Activated T-helper 1 cell treated with anti-CD3 and anti-CD28 coated beads, Interleukin-2, amount 50 U/mL, for 16 hours (primary cell): Measurements from ENCODE around the gene PMS1.
"Not testable (repeated sequence)": the region's sequence is repeated elsewhere in the genome, so short reads cannot be mapped to it uniquely, and the experiment has no call there.

ENCODE experiments used
- DNase-seq, 2 donors: peaks; one replicate each; pipeline ENCODE4 v3.0.0-alpha.2; 2020; ENCODE audit warnings: low read depth in 1 of 2, low spot score in 1 of 2

Gene PMS1

DNA sequence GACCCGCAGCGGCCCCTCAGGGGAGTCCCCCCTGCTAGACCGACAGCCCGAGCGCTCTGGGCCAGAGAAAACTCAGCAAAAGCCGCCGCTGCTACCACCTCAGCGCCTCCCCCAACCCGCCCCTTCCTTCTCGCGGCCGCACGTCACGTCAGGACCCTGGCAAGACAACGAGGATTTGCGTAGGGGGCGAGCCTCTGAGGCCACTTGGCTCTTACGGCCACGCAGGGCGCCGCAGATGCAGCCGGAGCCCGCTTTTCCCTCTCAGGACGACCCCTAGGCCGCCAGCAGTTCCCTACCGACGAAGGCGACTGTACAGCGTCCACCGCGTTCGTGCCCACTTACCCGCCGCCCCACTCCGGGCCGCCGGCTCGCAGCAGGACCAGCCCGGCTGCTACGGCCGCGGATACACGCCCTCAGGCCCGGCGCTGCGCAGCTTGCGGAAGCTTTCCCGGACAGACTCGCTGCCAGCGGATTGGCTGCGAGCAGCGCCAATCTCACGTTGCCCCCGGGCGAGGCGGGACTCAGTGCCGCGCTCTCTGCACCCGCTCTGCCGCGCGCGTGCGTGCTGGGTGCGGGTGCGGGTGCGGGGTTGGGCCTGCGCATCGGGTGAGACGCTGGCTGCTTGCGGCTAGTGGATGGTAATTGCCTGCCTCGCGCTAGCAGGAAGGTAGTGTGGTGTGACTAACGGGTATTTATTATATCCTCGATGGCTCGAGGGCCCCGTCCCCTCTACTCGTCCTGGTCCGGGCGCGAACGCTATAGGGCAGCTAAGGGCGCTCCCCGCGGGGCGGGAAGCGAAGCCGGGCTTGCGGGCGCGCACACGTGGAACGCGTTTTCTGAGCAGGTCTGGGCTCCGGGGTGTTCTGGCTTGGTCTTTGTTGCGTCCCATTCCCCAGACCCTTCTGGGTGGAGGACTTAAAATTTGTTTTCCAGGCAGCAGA is at the start of gene PMS1, which contains the start of gene ORMDL1:
TSS of gene PMS1 (plus strand) at position 524 of the 941 bp plus-strand sequence. CDS start 7,360 bp downstream, outside the sequence.
TSS of gene ORMDL1 (minus strand) at position 413 of the 941 bp plus-strand sequence. CDS start 1,744 bp downstream, outside the sequence.
- DNase-seq = peak; percentile 86 to 90

DNA sequence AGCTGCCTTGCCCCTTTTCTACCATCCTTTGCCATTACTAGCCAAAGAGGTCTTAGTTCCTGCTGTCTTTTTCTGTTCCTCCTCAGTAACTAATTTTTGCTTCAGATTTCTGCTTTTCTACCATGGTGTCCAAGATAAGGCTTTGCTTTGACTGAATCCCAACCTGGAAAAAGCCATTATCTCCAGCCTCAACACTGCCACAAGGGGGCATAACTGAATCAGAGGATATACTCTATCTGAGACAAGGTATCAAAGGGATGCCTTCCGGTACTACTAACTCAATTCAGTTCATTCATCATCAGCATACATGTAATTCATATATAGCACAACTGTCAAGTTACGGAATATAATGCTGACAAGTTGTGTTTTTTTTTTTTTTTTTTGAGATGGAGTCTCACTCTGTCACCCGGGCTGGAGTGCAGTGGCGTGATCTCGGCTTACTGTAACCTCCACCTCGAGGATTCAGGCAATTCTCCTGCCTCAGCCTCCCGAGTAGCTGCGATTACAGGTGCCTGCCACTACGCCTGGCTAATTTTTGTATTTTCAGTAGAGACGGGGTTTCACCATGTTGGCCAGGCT is 33.1 kb upstream of the PMS1 start:
- no peak for DNase-seq

- DNase-seq = no peak
Observed at GRCh38 chr2:189756311-189756952, 27.8 kb upstream of the PMS1 start.

- not testable (repeated sequence) for DNase-seq
Observed at GRCh38 chr2:189760154-189760553, 24.1 kb upstream of the PMS1 start.

DNA sequence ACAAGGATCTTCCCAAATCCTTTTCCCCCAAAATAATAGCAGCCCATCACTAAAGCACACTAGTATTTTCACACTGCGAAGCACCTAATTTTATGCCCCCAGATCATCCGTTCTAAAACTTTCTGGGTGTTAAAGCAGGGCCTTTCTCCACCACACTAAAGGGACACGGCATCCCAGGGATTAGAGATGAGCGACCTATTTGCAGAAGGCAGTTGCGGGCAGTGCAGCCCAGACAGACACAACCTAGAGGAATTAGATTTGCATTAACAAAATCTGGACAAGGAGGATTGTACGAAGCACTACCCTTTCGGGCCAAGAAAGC is 22.1 kb upstream of the PMS1 start:
- DNase-seq = no peak

DNA sequence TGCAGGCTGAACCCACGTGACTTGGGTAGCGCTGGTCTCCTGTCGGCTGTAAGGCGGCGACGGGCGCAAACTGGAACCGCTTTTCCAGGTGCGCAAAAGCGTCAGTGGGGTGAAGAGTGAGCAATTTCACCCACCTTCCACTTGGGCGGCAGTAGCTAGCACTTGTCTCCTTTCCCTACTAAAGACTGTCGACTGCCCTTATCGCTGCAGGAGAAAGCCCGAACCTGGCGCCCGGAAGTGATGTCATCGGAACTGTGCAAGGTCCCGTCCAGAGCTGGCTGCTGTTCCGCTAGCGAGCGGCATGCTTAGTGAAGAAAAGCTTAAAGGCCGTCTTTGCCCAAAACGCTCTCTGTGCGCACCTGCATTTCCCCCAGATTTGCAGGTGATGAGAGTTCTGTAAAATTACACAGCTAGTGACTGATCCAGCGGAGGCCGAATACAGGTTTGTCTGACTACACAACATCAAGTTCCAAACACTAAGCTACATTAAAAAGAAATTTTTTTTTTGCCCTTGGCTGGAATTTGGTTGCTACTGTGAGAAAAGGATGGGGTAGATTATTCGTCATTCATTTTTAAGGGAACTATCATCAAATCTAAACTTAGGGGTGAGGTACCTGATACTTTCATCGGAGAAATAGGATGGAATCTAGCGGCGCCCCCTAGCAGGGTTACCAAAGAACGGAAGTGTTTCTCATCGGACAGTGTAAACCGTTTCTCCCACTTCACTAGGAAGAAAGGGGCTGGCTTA is 21.5 kb upstream of the PMS1 start, which contains the start of gene OSGEPL1:
TSS of gene OSGEPL1 (minus strand) at position 242 of the 748 bp plus-strand sequence. CDS start 1,152 bp downstream, outside the sequence.
- DNase-seq = peak; percentile 80 to 81

DNA sequence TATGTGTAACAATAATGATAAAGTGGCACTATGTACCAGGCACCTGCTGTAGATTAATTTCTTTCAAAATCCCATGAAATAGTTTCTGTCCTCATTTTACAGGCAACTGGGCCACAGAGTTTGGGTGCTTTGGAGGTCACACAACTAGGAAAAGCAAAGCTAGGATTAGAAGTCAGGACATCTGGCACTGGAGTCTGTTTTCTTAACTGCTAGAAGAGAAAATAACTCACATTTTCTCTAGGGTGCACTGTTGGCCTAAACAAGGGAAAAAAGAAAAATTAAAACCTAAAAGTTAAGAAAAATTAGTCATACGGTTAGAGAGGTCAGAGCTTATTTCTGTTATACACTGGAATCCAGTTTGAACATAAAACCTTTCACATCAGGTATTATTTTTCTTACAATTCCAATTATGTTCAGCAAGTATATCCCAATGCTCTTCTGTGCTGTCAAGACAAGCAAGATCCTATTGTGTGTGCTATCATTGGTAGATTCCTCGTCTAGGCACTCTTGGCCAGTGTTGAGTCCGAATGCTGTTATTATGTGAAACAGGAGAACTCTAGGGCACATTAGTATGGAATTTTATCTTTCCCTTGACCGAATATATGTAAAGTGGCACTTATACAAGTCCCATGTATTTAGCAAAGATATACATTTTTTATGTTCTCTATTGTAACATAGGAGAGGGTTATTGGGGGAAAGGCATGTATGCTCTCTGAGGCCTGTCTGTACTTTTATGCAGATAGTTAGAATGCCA is 20.2 kb upstream of the PMS1 start:
- DNase-seq = no peak

DNA sequence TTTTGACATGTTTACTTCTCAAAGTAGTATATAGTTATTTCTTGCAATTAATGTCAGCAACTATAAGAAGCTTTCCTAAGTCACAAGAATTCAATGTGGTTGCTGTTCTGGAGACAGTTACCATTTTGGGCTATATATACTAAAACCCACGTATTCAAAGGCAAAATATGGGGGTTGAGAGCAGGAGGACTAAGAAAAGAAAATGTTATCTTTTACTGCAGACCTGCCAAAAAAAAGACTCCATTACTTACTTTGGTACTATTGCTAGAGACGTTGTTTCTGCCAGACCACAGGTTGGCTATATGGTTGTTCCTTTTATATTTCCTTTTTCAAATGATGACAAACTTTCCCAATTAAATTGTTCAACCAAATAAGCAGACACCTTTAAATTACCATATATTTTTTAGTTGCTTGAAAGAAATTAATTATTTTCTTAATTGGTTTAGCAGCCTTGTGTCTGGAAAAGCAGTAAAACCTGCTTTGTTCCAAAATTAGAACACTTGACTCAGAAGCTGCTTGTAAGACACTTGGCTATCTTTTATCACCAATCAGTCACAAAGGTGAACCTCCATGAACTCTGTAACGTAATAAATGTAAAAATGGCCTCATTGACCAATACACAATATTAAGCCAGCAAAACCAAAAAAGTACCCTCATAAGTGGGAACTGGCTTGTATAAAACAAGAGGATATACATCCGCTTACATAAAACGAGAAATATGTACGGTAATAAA is 13.5 kb upstream of the PMS1 start:
- no peak for DNase-seq

GRCh38 chr2:189772212-189772611 is 12.0 kb upstream of the PMS1 start:
- DNase-seq = no peak

GRCh38 chr2:189782221-189782671 is 2.0 kb upstream of the PMS1 start:
- DNase-seq = no peak

- DNase-seq = no peak
Observed at GRCh38 chr2:189783451-189783926, 761 bp upstream of the PMS1 start.

GRCh38 chr2:189791338-189792042 is 7.2 kb downstream of the PMS1 start:
- DNase-seq = no peak

GRCh38 chr2:189794310-189794709 is 10.1 kb downstream of the PMS1 start:
- no peak for DNase-seq

DNA sequence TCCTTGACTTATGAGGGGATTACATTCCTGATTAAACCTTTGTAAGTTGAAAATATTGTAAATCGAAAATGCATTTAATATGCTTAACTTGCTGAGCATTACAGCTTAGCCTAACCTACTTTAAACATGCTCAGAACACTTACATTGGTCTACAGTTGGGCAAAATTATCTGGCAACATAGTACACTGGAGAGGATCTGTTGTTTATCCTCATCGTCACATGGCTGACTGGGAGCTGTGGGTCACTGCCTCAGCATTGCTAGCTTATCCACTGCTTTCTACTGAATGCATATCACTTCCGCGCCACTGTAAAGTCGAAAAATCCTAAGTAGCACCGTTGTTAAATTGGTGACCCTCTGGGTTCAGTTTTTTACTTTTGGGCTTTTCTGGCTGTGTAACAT is 13.7 kb downstream of the PMS1 start:
- no peak for DNase-seq

DNA sequence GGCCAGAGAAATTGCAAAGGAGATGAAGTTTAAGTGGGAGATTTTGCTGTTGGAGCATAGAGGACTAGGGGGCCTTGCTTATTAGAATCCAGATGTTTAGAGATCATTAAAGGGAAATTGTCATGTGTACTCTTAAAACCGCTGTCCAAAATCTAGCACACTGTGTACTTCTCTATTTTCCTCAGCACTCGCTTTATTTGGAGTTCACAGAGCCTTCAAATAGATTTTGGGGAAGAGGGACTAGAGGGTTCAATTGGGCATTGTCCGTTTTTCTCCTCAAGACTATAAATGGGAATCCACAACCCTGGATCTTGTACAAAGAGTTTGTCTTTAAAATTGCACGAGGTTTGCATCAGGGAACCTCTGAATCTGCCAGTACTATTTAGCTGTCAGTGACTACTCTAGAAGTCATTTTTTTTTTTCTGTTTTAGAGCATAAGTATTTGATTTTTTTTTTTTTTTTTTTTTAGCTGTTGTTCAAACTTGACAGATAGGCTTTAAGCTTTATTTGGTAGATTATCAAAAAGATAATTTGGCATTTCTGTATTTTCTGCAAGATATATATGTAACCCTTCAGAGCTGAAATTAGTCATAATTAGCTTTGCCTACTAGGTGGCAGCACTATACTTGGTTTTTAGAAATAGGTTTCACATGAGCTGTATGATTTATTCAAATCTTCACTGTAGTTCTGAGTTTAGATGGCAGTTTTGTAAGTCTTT is 14.2 kb downstream of the PMS1 start:
- DNase-seq = no peak

DNA sequence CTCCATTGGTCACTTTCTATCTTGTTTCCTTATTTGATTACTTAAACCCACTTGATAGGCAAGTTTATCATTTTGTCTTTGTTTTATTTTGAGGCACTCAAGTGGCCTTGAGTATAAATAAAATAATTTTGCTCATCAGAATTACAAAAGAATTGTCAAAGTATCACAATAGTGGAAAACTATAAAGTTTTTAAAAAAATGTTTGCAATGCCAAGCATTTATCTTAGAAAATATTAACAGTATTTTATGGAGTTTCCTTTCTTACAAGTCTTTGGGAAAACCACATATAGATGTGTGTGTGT is 14.7 kb downstream of the PMS1 start:
- no peak for DNase-seq

- DNase-seq = no peak
Observed at GRCh38 chr2:189799531-189799930, 15.3 kb downstream of the PMS1 start.

GRCh38 chr2:189802396-189802912 is 18.2 kb downstream of the PMS1 start:
- no peak for DNase-seq
